GM21423 (cell line): ENCODE results near the gene TADA2B.

Experiments used
- ATAC-seq: cut with Tn5 transposase; IDR thresholded peaks from one replicate; pipeline ENCODE4 v1.9.1; 2021; ENCODE audit warnings: mild to moderate bottlenecking, moderate library complexity; ENCODE audit not compliant: unreplicated experiment

The TADA2B gene

DNA sequence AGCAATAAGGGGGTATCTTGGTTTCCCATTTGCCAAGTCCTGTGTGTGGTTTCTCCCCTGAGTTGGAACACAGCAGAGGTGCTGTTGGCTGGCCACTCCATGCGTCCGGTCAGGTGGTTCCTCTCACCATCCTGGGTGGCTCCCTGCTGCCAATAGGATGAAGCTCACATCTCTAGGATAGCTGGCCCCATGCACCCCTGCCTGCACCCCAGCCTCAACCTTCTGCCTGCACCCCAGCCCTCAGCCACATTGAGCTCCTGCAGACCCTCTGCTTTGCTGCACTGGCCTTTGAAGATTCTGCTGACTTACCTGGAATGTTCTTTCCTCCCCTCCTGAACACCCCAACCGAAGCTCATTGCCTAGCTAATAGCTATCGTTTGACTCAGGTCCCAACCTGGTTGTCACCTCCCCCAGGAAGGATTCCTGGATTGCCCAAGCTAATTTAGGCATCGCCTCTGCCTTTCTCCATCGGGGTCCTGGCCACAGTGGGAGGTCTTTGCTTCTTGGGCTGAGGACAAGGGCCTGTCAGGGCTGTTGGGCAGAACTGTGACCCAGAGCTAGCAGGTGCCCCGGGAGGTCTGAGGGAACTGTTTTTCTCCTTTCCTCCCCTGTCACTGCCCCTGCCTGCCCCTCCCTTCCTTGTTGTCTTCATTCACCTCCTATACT, 61.3 kb downstream of the TADA2B start:
- ATAC-seq, result no peak

GRCh38 chr4:7105276-7105675, 62.1 kb downstream of the TADA2B start:
- no peak for ATAC-seq

DNA sequence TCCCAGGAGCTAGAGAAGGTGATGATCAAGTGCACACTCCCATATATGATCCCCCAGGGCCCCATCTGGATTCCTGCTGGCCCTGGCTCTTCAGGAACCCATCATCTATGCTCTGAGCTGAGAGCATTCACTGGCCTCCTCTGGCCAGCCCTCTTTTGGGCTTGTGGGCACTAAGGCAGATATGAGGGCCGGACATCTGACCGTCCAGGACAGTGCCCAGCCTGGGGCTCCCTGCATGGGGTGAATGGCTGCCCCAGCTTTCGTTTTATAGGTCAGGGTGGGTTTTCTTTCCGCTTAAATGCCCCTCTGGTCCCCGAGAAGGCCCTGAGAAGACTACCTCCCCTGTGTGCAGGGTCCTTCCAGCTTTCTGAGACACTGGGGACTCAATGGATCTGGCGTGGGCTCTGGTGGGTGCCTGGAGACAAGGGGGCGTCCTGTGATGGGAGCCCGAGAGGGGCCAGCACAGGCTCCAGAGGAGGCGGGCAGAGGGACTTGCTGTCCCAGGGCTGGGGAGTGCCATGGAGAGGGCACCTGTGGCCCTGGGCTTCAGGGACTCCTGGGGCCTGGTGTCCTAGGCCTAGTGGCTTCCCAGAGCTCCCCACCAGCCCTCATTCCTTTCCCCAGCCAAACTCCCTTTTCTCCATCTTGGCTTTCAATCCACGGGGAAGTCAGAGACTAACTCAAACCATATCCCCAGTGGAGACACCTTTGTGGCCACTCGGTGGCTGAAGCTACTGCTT, 64.2 kb downstream of the TADA2B start:
- ATAC-seq, result no peak
